ENCODE results near the gene ZBTB42. TPM values are rescaled to one million over a fixed set of nuclear protein-coding genes. Genes with fewer than 3 reads are reported as not detected.
A peak's percentile ranks its signal among the peaks of the same experiment; 100 is the strongest.

The ZBTB42 gene
- total and polyA plus RNA-seq, 2 of the 13 experiments (the other 11 are each of a cell fraction or from before 2014, with no cell fraction given) = 2.8 to 4.2 TPM

GRCh38 chr14:104826189-104826860 is 25.4 kb downstream of the ZBTB42 start (continued):
- TF ChIP-seq, protein P1, sequence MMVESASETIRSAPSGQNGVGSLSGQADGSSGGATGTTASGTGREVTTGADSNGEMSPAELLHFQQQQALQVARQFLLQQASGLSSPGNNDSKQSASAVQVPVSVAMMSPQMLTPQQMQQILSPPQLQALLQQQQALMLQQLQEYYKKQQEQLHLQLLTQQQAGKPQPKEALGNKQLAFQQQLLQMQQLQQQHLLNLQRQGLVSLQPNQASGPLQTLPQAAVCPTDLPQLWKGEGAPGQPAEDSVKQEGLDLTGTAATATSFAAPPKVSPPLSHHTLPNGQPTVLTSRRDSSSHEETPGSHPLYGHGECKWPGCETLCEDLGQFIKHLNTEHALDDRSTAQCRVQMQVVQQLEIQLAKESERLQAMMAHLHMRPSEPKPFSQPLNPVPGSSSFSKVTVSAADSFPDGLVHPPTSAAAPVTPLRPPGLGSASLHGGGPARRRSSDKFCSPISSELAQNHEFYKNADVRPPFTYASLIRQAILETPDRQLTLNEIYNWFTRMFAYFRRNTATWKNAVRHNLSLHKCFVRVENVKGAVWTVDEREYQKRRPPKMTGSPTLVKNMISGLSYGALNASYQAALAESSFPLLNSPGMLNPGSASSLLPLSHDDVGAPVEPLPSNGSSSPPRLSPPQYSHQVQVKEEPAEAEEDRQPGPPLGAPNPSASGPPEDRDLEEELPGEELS (CRISPR knock-in tag; IDR thresholded peaks at IDR 0.05) = no peak
- no peak for TF ChIP-seq ZNF33B (CRISPR knock-in tag; IDR thresholded peaks at IDR 0.05)
- no peak for TF ChIP-seq CBX5 (CRISPR knock-in tag; IDR thresholded peaks at IDR 0.05; ENCODE audit: borderline replicate concordance)
- no peak for TF ChIP-seq SRSF4 (IDR thresholded peaks at IDR 0.05; ENCODE audit: low read depth, low read length, poor library complexity, severe bottlenecking)
- TF ChIP-seq PHF21A (CRISPR knock-in tag; IDR thresholded peaks at IDR 0.05) = peak; percentile 44; the same call in 1 of the 2 replicates
- TF ChIP-seq SP5 (CRISPR knock-in tag; IDR thresholded peaks at IDR 0.05; ENCODE audit: borderline replicate concordance, low read depth) = peak; percentile 56
- TF ChIP-seq, protein P2, sequence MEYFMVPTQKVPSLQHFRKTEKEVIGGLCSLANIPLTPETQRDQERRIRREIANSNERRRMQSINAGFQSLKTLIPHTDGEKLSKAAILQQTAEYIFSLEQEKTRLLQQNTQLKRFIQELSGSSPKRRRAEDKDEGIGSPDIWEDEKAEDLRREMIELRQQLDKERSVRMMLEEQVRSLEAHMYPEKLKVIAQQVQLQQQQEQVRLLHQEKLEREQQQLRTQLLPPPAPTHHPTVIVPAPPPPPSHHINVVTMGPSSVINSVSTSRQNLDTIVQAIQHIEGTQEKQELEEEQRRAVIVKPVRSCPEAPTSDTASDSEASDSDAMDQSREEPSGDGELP (IDR thresholded peaks at IDR 0.05; ENCODE audit: borderline replicate concordance, low read depth) = 0 out of 2 replicates have a peak, but pooled peaks have one; percentile 21
- TF ChIP-seq SPEN (CRISPR knock-in tag; IDR thresholded peaks at IDR 0.05; ENCODE audit: low read depth) = peak; percentile 41; the same call in 1 of the 2 replicates
- TF ChIP-seq TFDP1 (CRISPR knock-in tag; IDR thresholded peaks at IDR 0.05; ENCODE audit: borderline replicate concordance) = peak; percentile 31; the same call in 1 of the 2 replicates
- 0 out of 2 replicates have a peak, but pooled peaks have one; percentile 4 for TF ChIP-seq RBFOX2 (IDR thresholded peaks at IDR 0.05; ENCODE audit: low read depth, low read length)
- TF ChIP-seq HOXA3 (CRISPR knock-in tag; IDR thresholded peaks at IDR 0.05) = peak; percentile 40; the same call in 1 of the 2 replicates
- TF ChIP-seq ZNF891 (CRISPR knock-in tag; IDR thresholded peaks at IDR 0.05) = peak; percentile 87
- TF ChIP-seq HMGXB4 (CRISPR knock-in tag; IDR thresholded peaks at IDR 0.05; ENCODE audit: borderline replicate concordance in 1 of 2, low read depth in 1 of 2) = peak; percentile 74 to 77
- no peak for TF ChIP-seq ZNF34 (CRISPR knock-in tag; IDR thresholded peaks at IDR 0.05; ENCODE audit: borderline replicate concordance)
- TF ChIP-seq ZNF234 (CRISPR knock-in tag; conservative IDR thresholded peaks at IDR 0.05) = no peak
- TF ChIP-seq ZBTB10 (CRISPR knock-in tag; IDR thresholded peaks at IDR 0.05; ENCODE audit: borderline replicate concordance) = 0 out of 2 replicates have a peak, but pooled peaks have one; percentile 15
- TF ChIP-seq NCOR1 (IDR thresholded peaks at IDR 0.05; ENCODE audit: borderline replicate concordance, low read length) = no peak
- peak; percentile 73 for TF ChIP-seq STAG1 (CRISPR knock-in tag; IDR thresholded peaks at IDR 0.05)
- TF ChIP-seq CENPX (CRISPR knock-in tag; IDR thresholded peaks at IDR 0.05) = no peak
- TF ChIP-seq ZNF205 (CRISPR knock-in tag; IDR thresholded peaks at IDR 0.05) = no peak
- TF ChIP-seq THAP11 (CRISPR knock-in tag; IDR thresholded peaks at IDR 0.05) = 0 out of 2 replicates have a peak, but pooled peaks have one; percentile 16

Measured in HepG2 (cell line).